ENCODE measurements around the gene KASH5.

The KASH5 gene

GRCh38 chr19:49398001-49398615, 10.1 kb downstream of the KASH5 start:
- no peak for DNase-seq

GRCh38 chr19:49398931-49399330, 10.9 kb downstream of the KASH5 start:
- no peak for DNase-seq

- DNase-seq = no peak
Observed at GRCh38 chr19:49400029-49400428, 12.0 kb downstream of the KASH5 start.

GRCh38 chr19:49403404-49404187, 15.5 kb downstream of the KASH5 start:
- no peak for DNase-seq

DNA sequence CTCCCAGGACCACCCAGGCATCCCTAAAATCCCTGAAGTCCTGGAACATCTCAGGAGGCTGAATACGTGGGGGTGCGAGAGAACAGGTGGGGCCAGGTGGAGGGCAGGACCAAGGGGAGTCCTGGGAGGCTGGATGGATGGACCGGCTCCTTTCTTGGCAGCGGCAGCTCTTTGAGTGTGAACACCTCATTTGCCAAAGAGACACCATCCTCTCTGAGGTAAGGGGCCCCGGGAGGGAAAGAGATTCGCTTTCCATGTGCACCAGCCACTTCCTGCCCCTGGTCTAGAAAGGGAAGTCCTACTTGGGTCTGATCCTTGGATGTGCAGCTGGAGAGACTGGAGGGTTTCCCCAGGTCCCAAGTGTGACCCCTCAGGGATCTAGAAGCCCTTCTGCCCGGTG, 19.0 kb downstream of the KASH5 start:
- DNase-seq = no peak

DNA sequence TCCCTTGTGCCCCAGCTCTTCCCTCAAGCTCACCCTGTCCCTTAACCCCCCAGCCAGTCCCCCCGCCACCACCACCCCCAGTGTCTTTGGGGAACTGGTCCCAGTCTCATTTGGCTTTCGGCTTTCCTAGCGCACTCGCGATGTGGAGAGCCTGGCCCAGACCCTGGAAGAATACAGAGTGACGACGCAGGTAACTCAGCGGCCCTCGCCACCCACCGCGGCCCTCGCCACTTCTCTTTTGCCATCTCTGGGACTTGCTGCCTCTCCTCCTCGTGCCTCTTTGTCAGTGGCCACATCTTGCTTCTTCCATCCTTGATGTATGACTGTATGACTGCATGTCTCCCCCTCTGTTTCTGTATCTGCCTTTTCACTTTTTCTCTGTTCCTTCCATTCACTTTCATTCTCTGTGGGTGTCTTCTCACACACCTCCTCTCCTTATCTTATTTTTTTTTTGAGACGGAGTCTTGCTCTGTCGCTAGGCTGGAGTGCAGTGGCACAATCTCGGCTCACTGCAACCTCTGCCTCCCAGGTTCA, 19.5 kb downstream of the KASH5 start:
- DNase-seq = no peak

GRCh38 chr19:49408816-49409440, 20.9 kb downstream of the KASH5 start:
- no peak for DNase-seq

DNA sequence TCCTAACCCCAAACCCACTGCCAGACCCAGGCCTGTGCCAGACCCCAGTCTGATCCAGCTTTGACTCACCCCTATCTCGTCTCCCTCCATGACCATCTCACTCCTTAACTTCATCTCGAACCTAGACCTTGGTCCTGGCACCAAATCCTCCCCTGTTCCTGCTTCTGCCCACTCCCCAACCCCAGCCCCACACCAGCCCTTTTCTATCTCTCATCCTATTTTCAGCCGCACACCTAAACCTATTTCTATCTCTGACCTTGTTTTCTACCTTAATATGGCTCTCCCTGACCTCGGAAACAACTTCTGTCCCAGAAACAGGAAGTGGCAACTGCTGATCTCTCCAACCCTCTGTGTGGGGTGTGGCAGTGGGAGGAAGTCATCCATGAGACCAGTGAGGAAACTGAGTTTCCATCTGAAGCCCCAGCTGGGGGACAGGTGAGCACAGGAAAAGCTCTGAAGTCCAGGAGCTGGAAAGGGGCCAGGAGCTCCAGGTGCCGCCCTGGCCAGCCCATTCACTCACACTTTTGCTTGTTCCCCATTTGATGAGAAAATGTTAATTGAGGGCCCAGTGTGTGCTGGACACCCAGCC, 21.5 kb downstream of the KASH5 start:
- DNase-seq = no peak

- no peak for DNase-seq
Observed at GRCh38 chr19:49411681-49412326, 23.8 kb downstream of the KASH5 start.

DNA sequence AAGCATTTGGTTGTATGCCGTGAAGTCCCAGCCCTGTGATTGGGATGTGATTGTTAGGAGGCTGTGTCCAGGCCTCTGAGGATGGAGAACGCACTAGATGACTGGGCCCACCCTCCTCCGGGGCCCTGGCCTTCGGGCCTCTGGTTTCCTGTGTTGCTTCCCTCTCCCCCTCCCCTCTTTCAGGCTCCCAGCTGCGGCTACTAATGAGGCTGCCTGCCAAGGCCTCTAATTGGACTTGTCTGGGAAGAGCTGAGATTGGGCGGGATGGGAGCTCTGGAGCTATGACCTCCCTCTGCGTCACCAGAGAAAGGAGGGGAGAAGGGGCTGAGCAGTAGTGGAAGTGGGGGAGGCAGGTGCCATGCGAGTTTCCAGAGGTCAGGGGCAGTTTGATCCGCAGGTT, 25.3 kb downstream of the KASH5 start:
- DNase-seq = no peak

- DNase-seq = no peak
Observed at GRCh38 chr19:49414256-49414655, 26.2 kb downstream of the KASH5 start.

DNA sequence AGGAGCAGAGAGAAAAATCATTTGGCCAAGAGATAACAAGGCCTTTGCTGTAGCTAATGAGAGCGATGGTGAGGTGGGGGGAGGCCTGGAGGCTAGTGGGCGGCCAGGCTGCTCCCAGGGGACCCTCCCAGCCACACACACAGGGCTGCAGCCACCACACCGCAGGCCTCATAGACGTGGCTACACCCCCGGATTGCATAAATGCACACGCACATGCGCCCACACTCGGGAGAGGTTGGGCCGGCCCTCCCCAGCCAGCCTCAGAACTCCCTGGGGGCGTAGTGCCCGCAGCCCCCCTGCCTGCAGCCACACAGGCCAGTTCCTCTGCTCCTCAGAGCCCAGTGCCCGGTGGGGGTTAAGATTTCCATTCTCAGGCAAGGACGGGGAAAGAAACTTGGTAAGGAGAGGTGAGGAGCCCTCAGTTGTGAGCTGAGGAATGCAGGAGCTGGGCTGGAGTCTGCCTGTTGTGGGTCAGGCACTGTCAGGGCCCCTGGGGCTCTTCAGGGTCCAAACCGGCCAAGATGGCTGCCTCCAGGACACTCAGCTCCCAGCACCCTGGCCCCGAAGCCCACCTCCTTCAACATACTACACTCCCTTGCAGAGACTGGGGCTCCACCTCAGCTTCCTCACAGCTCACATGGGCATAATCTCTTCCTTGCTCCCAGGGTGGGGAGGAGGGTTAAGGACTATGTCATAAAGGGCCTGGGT, 27.2 kb downstream of the KASH5 start:
- DNase-seq = no peak

- DNase-seq = no peak
Observed at GRCh38 chr19:49415810-49416200, 27.8 kb downstream of the KASH5 start.

DNA sequence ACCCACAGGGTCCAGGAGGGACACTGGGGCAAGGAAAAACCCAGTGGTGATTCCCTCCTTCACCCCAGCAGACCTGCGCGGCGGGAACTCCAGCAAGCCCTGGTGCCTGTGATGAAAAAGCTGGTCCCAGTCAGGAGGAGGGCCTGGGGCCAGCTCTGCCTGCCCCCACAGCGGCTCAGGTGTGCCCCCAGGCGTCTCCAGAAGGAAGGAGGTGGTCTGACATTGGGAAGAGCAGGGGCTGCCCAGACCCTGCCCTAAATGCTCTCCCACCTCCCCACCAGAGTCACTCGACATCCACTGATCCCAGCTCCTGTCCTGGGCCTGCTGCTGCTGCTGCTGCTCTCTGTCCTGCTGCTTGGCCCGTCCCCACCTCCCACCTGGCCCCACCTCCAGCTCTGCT, 29.0 kb downstream of the KASH5 start:
- DNase-seq = no peak

DNA sequence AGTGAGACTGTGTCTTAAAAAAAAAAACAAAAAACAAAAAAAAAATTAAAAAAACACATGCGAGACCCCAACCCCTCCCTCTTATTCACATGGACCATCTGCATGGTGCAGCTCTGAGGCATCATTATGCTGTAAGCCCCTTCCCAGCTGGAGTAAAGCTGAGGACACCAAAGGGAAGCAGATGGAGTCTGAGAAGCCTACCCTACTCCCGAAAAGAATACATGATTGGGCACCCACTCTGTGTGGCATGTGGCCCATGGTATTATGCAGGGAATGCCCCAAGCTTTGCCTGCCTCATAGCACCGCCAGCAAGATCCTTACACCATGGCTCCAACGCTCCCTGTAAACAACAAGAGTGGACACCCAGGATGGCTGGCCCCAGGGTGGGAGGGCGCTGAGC, 30.5 kb downstream of the KASH5 start:
- no peak for DNase-seq

GRCh38 chr19:49419173-49419572, 31.1 kb downstream of the KASH5 start:
- no peak for DNase-seq

DNA sequence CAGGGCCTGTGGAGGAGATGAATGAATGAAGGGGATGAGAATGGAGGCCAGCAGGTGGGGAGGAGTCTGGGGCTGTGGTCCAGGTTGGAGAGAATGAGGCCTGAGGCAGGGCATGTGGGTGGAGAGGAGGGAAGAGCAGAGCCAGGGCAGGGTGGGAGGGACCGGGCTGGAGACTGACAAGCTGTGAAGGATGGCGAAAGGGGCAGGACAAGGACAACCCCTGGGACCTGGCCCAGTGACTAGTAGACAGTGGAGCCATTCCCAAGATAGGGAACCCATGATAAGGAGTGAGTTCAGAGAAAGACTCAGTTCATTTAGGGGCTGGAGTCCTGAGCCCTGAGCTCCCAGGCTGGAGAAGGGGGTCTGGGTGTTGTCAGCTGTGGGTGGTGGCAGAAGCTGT, 32.2 kb downstream of the KASH5 start:
- DNase-seq = no peak

- no peak for DNase-seq
Observed at GRCh38 chr19:49421039-49421877, 33.2 kb downstream of the KASH5 start.

DNA sequence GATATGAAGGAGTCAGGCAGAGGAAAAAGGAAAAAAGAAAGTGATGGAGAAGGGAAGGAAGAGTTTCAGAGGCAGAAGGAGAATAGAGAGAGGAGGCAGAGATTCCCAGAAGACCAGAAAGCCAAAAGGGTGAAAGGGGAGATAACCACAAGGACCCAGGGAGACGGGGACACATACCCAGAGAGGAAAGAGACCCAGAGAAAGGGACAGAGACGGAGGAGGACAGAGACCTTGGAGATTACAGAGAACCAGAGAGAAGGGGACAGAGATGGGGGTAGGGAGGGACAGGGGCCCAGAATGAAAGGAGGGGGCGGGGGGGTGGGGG, 33.8 kb downstream of the KASH5 start:
- no peak for DNase-seq

- DNase-seq = peak; percentile 30
Observed at GRCh38 chr19:49422407-49423070, 34.5 kb downstream of the KASH5 start.
